PC-9 (cell line): ENCODE measurements around the gene AEBP1. TPM values are rescaled to one million over a fixed set of nuclear protein-coding genes. Genes with fewer than 3 reads are reported as not detected.

Experiments used
- BruUV-seq: library from RNA; stranded (reverse); fragments of 400-500 nt; replicated peaks from 2 replicates; lab custom pipeline; 2021; lab: Mats Ljungman, UMichigan
- CTCF ChIA-PET: fragments of 300-600 bp; sonication (Branson Sonifier 250); formaldehyde crosslinking; loops from one replicate; lab custom pipeline; 2022; ENCODE audit warnings: antibody characterized with exemption; lab: Charles Lee
- POLR2A ChIA-PET: fragments of 300-600 bp; sonication (Branson Sonifier 250); formaldehyde crosslinking; loops from one replicate; lab custom pipeline; 2022; ENCODE audit warnings: antibody characterized with exemption; ENCODE audit not compliant: unreplicated experiment; lab: Charles Lee
- DNase-seq, 2 experiments: peaks; one replicate each; pipeline versions ENCODE4 v3.0.0 to v3.0.0-alpha.2; 2015 to 2022; ENCODE audit warnings: mixed read lengths in 1 of 2
- H2AFZ ChIP-seq: fragments of 200-600 bp; sonication (generic); 2 replicates; pipeline ENCODE4 v1.8.1; 2017; ENCODE audit warnings: antibody characterized with exemption
- H3F3A ChIP-seq: fragments of 200-600 bp; sonication (generic); 2 replicates; pipeline ENCODE4 v1.8.1; 2017; ENCODE audit warnings: antibody characterized with exemption, mild to moderate bottlenecking, low read depth; ENCODE audit not compliant: insufficient read depth
- H3K27ac ChIP-seq: fragments of 200-600 bp; sonication (generic); 2 replicates; pipeline ENCODE4 v1.6.1; 2016; ENCODE audit warnings: mixed run types
- H3K27me3 ChIP-seq: fragments of 200-600 bp; sonication (generic); 2 replicates; pipeline ENCODE4 v1.6.1; 2016; ENCODE audit warnings: low read depth, mixed run types; ENCODE audit not compliant: insufficient read depth
- H3K36me3 ChIP-seq: fragments of 200-600 bp; sonication (generic); 2 replicates; pipeline ENCODE4 v1.6.1; 2016; ENCODE audit warnings: low read depth, mixed run types
- H3K4me1 ChIP-seq: fragments of 200-600 bp; sonication (generic); replicated peaks from 2 replicates; pipeline ENCODE4 v1.6.1; 2016; ENCODE audit warnings: mixed run types; ENCODE audit not compliant: insufficient read depth
- H3K4me2 ChIP-seq: fragments of 200-600 bp; sonication (generic); 2 replicates; pipeline ENCODE4 v1.6.1; 2017; ENCODE audit warnings: mixed run types
- H3K4me3 ChIP-seq: fragments of 200-600 bp; sonication (generic); 2 replicates; pipeline ENCODE4 v1.6.1; 2016; ENCODE audit warnings: mixed run types
- H3K79me2 ChIP-seq: fragments of 200-600 bp; sonication (generic); 2 replicates; pipeline ENCODE4 v1.6.1; 2017; ENCODE audit warnings: low read depth, mixed run types
- H3K9me2 ChIP-seq: fragments of 200-600 bp; sonication (generic); 2 replicates; pipeline ENCODE4 v1.8.1; 2017; ENCODE audit warnings: mild to moderate bottlenecking; ENCODE audit not compliant: insufficient read depth
- H3K9me3 ChIP-seq: fragments of 200-600 bp; sonication (generic); 2 replicates; pipeline ENCODE4 v1.8.1; 2016; ENCODE audit warnings: low read depth; ENCODE audit not compliant: insufficient read depth
- H4K20me1 ChIP-seq: fragments of 200-600 bp; sonication (generic); 2 replicates; pipeline ENCODE4 v1.8.1; 2017; ENCODE audit not compliant: insufficient read depth
- EZH2 ChIP-seq: fragments of 200-600 bp; sonication (generic); IDR thresholded peaks from 2 replicates; pipeline ENCODE4 v1.8.0; 2017; ENCODE audit warnings: antibody characterized with exemption, low read depth
- intact Hi-C: fragments of 100-400 bp; cut with micrococcal nuclease; formaldehyde crosslinking; loops from one replicate; pipeline ENCODE4 v1.10.0; 2022; ENCODE audit not compliant: unreplicated experiment
- total RNA-seq: library from RNA; stranded (reverse); gene quantifications from 2 replicates; pipeline ENCODE4 v1.2.3, GENCODE V29; 2021
- TF ChIP-seq, protein P1 (sequence below): fragments of 200-600 bp; sonication (generic); conservative IDR thresholded peaks from 2 replicates; pipeline ENCODE4 v1.6.1; 2017; ENCODE audit warnings: mixed run types, antibody characterized with exemption, mild to moderate bottlenecking, moderate library complexity

The AEBP1 gene
- total RNA-seq, 1 experiment from 2014 or later: 0.33 TPM

DNA sequence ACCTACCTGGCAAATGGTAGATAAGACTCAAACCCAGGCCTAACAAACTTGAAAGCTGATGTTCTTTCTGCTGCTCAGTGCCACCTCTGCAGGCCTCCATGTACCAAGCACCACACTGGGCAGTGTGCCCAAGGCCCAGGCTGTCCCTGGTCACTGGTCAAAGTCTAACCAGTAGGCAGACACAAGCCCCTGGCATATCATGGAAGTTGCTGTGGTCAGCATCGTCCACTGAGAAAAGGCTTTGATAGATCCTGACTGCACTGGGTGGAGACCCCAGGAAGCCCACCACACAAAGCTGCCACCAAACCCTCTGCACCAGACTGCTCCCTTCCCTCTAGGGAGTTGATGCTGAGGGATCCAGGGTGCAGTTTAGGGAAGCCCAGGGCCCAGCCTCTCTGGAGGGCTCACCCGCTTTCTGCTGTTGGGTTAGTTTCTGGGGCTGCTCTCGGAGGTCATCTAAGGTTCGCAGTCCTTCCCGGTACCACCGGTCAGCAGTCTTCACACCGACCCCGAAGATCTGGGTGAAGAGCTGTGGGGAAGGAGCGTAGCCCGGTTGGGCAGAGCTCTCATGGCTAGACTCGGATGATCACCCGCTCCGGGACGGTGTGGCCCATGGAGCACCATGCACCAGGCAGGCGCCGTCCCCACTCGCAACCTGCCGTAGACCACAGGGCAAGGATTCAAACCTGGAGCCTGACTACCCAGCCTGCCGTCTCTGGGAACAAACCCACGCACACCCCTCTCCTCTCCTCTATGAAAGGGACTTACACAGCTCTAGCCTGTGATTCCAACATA, 27.8 kb upstream of the AEBP1 start:
- peaks cover 47% of the 10 kb centered on the region for H3K4me1 ChIP-seq
- intact Hi-C loops: no loop called here
- peaks cover 13% of the 10 kb centered on the region for H3K79me2 ChIP-seq
- H3K27ac ChIP-seq: peak overlapping the region; percentile 21; the same call in 1 of the 2 replicates
- no peak overlapping the region for H2AFZ ChIP-seq
- H4K20me1 ChIP-seq: no peaks in the 10 kb centered on the region
- no peaks in the 10 kb centered on the region for H3K9me3 ChIP-seq
- H3K36me3 ChIP-seq: peaks cover 39% of the 10 kb centered on the region
- H3K27me3 ChIP-seq: no peaks in the 10 kb centered on the region
- no peaks in the 10 kb centered on the region for H3K9me2 ChIP-seq
- no peak overlapping the region for H3K4me3 ChIP-seq
- H3K4me2 ChIP-seq: no peak overlapping the region
- peaks cover 48% of the 10 kb centered on the region for H3F3A ChIP-seq
- no peak for DNase-seq
- ChIA-PET POLR2A (interaction anchor here (0.6 kb wide), 1 partner anchor 29 kb away, joined by 3 read pairs; no protein-coding TSS in a partner anchor), CTCF (interaction anchor here (0.6 to 0.7 kb wide), 3 partner anchors 19 to 489 kb away, joined by 3 to 5 read pairs (median 4); no protein-coding TSS in a partner anchor)
- TF ChIP-seq, protein P1, sequence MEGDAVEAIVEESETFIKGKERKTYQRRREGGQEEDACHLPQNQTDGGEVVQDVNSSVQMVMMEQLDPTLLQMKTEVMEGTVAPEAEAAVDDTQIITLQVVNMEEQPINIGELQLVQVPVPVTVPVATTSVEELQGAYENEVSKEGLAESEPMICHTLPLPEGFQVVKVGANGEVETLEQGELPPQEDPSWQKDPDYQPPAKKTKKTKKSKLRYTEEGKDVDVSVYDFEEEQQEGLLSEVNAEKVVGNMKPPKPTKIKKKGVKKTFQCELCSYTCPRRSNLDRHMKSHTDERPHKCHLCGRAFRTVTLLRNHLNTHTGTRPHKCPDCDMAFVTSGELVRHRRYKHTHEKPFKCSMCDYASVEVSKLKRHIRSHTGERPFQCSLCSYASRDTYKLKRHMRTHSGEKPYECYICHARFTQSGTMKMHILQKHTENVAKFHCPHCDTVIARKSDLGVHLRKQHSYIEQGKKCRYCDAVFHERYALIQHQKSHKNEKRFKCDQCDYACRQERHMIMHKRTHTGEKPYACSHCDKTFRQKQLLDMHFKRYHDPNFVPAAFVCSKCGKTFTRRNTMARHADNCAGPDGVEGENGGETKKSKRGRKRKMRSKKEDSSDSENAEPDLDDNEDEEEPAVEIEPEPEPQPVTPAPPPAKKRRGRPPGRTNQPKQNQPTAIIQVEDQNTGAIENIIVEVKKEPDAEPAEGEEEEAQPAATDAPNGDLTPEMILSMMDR: no peak
- TF ChIP-seq EZH2: no peak
- BruUV-seq: no TSS peak

DNA sequence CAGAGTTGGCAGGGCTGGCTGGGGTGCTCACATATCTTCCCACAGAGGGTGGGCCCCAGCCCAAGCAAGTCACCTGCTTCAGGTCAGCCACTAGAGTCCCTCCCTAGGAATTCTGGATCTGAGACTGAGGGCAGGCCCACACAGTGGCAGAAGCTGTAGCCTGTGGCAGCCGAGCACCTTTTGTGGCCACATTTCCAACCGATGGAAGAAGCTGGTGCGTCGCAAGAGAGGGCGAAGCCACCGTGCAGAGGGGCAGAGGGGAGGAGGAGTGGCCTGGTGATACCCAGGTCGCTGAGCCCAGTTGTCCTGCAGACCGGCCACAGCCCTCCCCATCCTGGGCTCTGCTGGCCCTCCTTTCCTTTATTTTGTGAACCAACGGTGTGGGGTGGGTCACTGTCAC, 27.1 kb upstream of the AEBP1 start:
- POLR2A ChIA-PET: no interaction called here
- intact Hi-C loops: no loop called here
- no peaks in the 10 kb centered on the region for H3K27me3 ChIP-seq
- H3K4me2 ChIP-seq: no peak overlapping the region
- H3K4me3 ChIP-seq: no peak overlapping the region
- no peak for DNase-seq
- BruUV-seq: no TSS peak
- no peak overlapping the region for H2AFZ ChIP-seq
- peaks cover 44% of the 10 kb centered on the region for H3K4me1 ChIP-seq
- peaks cover 44% of the 10 kb centered on the region for H3F3A ChIP-seq
- H3K79me2 ChIP-seq: peaks cover 19% of the 10 kb centered on the region
- no peak overlapping the region for H3K27ac ChIP-seq
- peaks cover 39% of the 10 kb centered on the region for H3K36me3 ChIP-seq
- no peak for TF ChIP-seq EZH2
- TF ChIP-seq, protein P1: no peak
- CTCF ChIA-PET: no interaction called here
- no peaks in the 10 kb centered on the region for H3K9me3 ChIP-seq
- no peaks in the 10 kb centered on the region for H3K9me2 ChIP-seq
- no peaks in the 10 kb centered on the region for H4K20me1 ChIP-seq

DNA sequence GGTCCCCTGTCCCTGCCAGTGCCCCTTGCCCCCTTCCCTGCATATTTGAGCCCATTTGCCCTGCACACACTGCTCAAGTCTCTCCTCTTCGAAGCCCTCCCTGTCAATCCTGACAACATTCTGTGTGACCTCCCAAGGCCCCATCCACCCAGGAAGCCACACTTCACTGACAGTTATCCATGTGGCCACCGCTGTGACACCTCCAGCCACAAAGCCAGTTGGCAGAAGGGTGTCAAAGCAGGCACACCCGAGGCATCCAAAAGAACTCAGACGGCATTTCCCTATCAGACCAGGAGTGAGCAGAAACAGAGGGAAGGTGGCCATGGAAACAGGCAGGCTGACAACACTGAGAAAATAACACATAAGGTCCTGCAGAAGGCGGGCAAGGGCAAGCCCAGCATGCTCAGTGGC, 26.5 kb upstream of the AEBP1 start:
- Histone ChIP-seq H3K4me1 (peaks cover 39% of the 10 kb centered on the region), H3K4me3 (no peak overlapping the region), H4K20me1 (no peaks in the 10 kb centered on the region), H3F3A (peaks cover 40% of the 10 kb centered on the region), H3K79me2 (peaks cover 19% of the 10 kb centered on the region), H3K36me3 (peaks cover 39% of the 10 kb centered on the region), H3K9me3 (no peaks in the 10 kb centered on the region), H3K9me2 (no peaks in the 10 kb centered on the region), H3K27ac (no peak overlapping the region), H3K4me2 (no peak overlapping the region), H3K27me3 (no peaks in the 10 kb centered on the region), H2AFZ (no peak overlapping the region)
- no TSS peak for BruUV-seq
- no peak for DNase-seq
- no peak for TF ChIP-seq EZH2
- TF ChIP-seq, protein P1: no peak
- POLR2A ChIA-PET: no interaction called here
- CTCF ChIA-PET: no interaction called here
- intact Hi-C loops: no loop called here
